DOHH2 (cell line): Measurements from ENCODE around the gene TTC28.

ENCODE experiments used
- H3F3A ChIP-seq: fragments of 200-600 bp; sonication (generic), shearing (Covaris generic); 2 replicates; pipeline ENCODE4 v1.6.0; 2016; ENCODE audit warnings: antibody characterized with exemption, mild to moderate bottlenecking; ENCODE audit not compliant: control insufficient read depth, insufficient read depth
- H3K27ac ChIP-seq: fragments of 200-600 bp; sonication (generic); 2 replicates; pipeline ENCODE4 v1.5.1; 2014; ENCODE audit warnings: low read depth, mild to moderate bottlenecking, low read length, moderate library complexity
- H3K27me3 ChIP-seq: fragments of 200-600 bp; sonication (generic); 2 replicates; pipeline ENCODE4 v1.6.1; 2014; ENCODE audit warnings: mild to moderate bottlenecking, low read length, mixed read lengths; ENCODE audit not compliant: control insufficient read depth
- H3K36me3 ChIP-seq: fragments of 200-600 bp; sonication (generic); 2 replicates; pipeline ENCODE4 v1.6.1; 2014; ENCODE audit warnings: mild to moderate bottlenecking, low read length, moderate library complexity, mixed read lengths; ENCODE audit not compliant: control insufficient read depth
- H3K4me1 ChIP-seq: fragments of 200-600 bp; sonication (generic); 2 replicates; pipeline ENCODE4 v1.6.1; 2014; ENCODE audit warnings: mild to moderate bottlenecking, low read length, mixed read lengths; ENCODE audit not compliant: control insufficient read depth
- H3K4me2 ChIP-seq: fragments of 200-600 bp; sonication (generic); 2 replicates; pipeline ENCODE4 v1.6.0; 2014; ENCODE audit warnings: mild to moderate bottlenecking, low read length, moderate library complexity
- H3K4me3 ChIP-seq: fragments of 200-600 bp; sonication (generic); 2 replicates; pipeline ENCODE4 v1.5.1; 2014; ENCODE audit warnings: mild to moderate bottlenecking, low read length, mixed read lengths
- H3K79me2 ChIP-seq: fragments of 200-600 bp; sonication (generic); 2 replicates; pipeline ENCODE4 v1.6.1; 2014; ENCODE audit warnings: mild to moderate bottlenecking, low read length, mixed read lengths; ENCODE audit not compliant: control insufficient read depth
- H3K9me2 ChIP-seq: fragments of 200-600 bp; sonication (generic); replicated peaks from 2 replicates; pipeline ENCODE4 v1.6.1; 2014; ENCODE audit warnings: mild to moderate bottlenecking, low read length, mixed read lengths; ENCODE audit not compliant: control insufficient read depth
- H3K9me3 ChIP-seq: fragments of 200-600 bp; sonication (generic); 2 replicates; pipeline ENCODE4 v1.6.1; 2014; ENCODE audit warnings: antibody characterized with exemption, low read length, mixed read lengths; ENCODE audit not compliant: control insufficient read depth, insufficient read depth
- H4K20me1 ChIP-seq: fragments of 200-600 bp; sonication (generic); 2 replicates; pipeline ENCODE4 v1.6.0; 2014; ENCODE audit warnings: low read depth, mild to moderate bottlenecking, antibody characterized with exemption, low read length, moderate library complexity; ENCODE audit not compliant: control insufficient read depth, insufficient read depth
- EZH2phosphoT487 ChIP-seq: fragments of 200-600 bp; sonication (generic); IDR thresholded peaks from 2 replicates; pipeline ENCODE4 v1.6.1; 2017; ENCODE audit warnings: borderline replicate concordance, mild to moderate bottlenecking, antibody characterized with exemption, low read length, moderate library complexity, mixed read lengths
- TF ChIP-seq, protein P1 (sequence below): fragments of 200-600 bp; sonication (generic); IDR thresholded peaks from one replicate; pipeline ENCODE4 v1.5.1; 2014; ENCODE audit warnings: antibody characterized with exemption, mild to moderate bottlenecking, low read depth, low read length; ENCODE audit not compliant: poor library complexity, severe bottlenecking

TTC28 gene

GRCh38 chr22:28442711-28443525 is 236.7 kb downstream of the TTC28 start:
- peaks cover 41% of the 10 kb centered on the region for H3K27me3 ChIP-seq
- no peaks in the 10 kb centered on the region for H3K36me3 ChIP-seq
- H3F3A ChIP-seq = no peaks in the 10 kb centered on the region
- H4K20me1 ChIP-seq = no peaks in the 10 kb centered on the region
- H3K4me1 ChIP-seq = no peaks in the 10 kb centered on the region
- no peaks in the 10 kb centered on the region for H3K9me2 ChIP-seq
- H3K79me2 ChIP-seq = no peaks in the 10 kb centered on the region
- H3K9me3 ChIP-seq = no peaks in the 10 kb centered on the region
- H3K27ac ChIP-seq = no peak overlapping the region
- no peak overlapping the region for H3K4me3 ChIP-seq
- peak overlapping the region; percentile 32; the same call in 1 of the 2 replicates for H3K4me2 ChIP-seq
- no peak for TF ChIP-seq EZH2phosphoT487

DNA sequence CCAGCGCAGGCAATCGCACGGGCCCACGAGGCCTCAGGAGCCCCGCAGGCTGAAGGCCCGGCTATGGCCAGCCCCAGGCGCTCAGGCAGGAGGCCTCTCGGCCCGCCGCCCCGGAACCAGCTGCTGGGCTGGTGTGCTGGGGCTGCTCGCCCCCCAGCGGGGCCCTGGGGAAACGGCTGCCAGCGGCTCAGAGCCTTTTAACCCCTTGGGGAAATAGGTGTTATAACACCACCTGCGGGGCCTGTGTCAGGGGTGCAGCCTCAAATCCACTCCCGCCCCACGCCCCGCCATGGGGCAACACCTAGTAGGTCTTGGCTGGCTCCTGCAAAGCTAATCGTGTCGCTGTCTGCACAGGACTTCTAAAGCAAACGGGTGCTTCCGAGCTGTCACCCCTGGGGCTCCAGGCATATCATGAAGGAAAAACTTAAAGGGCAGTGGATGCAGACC is 237.4 kb downstream of the TTC28 start:
- H3K4me3 ChIP-seq = peak overlapping the region; percentile 9; the same call in 1 of the 2 replicates
- H3K79me2 ChIP-seq = no peaks in the 10 kb centered on the region
- no peak for TF ChIP-seq EZH2phosphoT487
- TF ChIP-seq, protein P1, sequence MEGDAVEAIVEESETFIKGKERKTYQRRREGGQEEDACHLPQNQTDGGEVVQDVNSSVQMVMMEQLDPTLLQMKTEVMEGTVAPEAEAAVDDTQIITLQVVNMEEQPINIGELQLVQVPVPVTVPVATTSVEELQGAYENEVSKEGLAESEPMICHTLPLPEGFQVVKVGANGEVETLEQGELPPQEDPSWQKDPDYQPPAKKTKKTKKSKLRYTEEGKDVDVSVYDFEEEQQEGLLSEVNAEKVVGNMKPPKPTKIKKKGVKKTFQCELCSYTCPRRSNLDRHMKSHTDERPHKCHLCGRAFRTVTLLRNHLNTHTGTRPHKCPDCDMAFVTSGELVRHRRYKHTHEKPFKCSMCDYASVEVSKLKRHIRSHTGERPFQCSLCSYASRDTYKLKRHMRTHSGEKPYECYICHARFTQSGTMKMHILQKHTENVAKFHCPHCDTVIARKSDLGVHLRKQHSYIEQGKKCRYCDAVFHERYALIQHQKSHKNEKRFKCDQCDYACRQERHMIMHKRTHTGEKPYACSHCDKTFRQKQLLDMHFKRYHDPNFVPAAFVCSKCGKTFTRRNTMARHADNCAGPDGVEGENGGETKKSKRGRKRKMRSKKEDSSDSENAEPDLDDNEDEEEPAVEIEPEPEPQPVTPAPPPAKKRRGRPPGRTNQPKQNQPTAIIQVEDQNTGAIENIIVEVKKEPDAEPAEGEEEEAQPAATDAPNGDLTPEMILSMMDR = peak; percentile 70

GRCh38 chr22:28441720-28442263 is 237.8 kb downstream of the TTC28 start:
- H3K36me3 ChIP-seq = no peaks in the 10 kb centered on the region
- no peaks in the 10 kb centered on the region for H3K9me3 ChIP-seq
- H3K79me2 ChIP-seq = no peaks in the 10 kb centered on the region
- H3K4me3 ChIP-seq = peak overlapping the region; percentile 9; the same call in 1 of the 2 replicates
- peaks cover 44% of the 10 kb centered on the region for H3K27me3 ChIP-seq
- no peaks in the 10 kb centered on the region for H4K20me1 ChIP-seq
- H3K9me2 ChIP-seq = no peaks in the 10 kb centered on the region
- H3K4me1 ChIP-seq = no peaks in the 10 kb centered on the region
- 0 out of 2 replicates have a peak overlapping the region, but pooled peaks have one; percentile 32 for H3K4me2 ChIP-seq
- no peak for TF ChIP-seq EZH2phosphoT487
- TF ChIP-seq, protein P1 = no peak
- no peak overlapping the region for H3K27ac ChIP-seq
- no peaks in the 10 kb centered on the region for H3F3A ChIP-seq

More for the DNA sequence above, 237.4 kb downstream of the TTC28 start:
- Histone ChIP-seq H3K36me3 (no peaks in the 10 kb centered on the region), H3K4me2 (peak overlapping the region; percentile 32; the same call in 1 of the 2 replicates), H3K9me3 (no peaks in the 10 kb centered on the region), H3K9me2 (no peaks in the 10 kb centered on the region), H3K27ac (no peak overlapping the region), H3F3A (no peaks in the 10 kb centered on the region), H4K20me1 (no peaks in the 10 kb centered on the region), H3K4me1 (no peaks in the 10 kb centered on the region), H3K27me3 (peaks cover 44% of the 10 kb centered on the region)
